Measurements from ENCODE around the gene ZNF335.

Gene ZNF335

DNA sequence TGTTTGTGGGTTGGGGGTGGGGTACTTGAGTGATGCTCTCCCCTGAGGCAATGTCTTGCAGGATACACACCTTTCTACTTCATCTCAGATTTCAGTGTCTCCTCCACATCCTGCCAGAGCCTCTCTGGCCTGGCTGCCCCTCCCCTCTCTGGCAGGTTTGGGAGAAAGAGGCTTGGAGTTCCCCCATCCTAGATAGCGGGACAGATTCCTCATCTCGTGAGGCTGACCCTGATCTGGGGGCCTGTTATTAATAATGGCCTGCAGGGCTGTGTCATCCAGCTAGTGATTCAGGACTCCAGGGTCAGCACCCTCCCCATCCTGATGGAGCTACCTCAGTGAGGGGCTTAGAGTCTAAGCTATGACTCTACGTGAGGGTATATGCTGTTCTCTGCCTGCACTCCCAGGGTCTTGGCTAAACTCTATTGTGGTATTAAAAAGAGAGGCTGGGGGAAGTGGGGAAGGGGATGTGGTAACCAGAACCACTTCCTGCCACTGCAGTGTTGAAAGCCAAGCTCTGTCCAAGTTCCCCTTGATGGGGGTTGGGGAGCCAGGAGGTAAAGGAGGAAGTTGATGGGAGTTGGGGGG is 33.0 kb upstream of the ZNF335 start:
- peak overlapping the region; percentile 68 for H3K27ac ChIP-seq (replicated peaks)
- TF ChIP-seq SPI1 (IDR thresholded peaks at IDR 0.05; ENCODE audit: borderline replicate concordance, low read depth) (peak; percentile 97), REST (IDR thresholded peaks at IDR 0.05; ENCODE audit: insufficient replicate concordance, low read depth) (peak; percentile 55), GABPA (IDR thresholded peaks at IDR 0.05; ENCODE audit: low read depth) (peak; percentile 67), POLR2AphosphoS5 (IDR thresholded peaks at IDR 0.05; ENCODE audit: low read depth) (peak; percentile 98), CTCF (IDR thresholded peaks at IDR 0.05; ENCODE audit: insufficient read depth, low read length) (no peak)
- peaks cover 12% of the 10 kb centered on the region for H3K27me3 ChIP-seq (ENCODE audit: insufficient read depth, poor library complexity, severe bottlenecking)
- peak; percentile 86 to 97 for DNase-seq (ENCODE audit: low read depth in 1 of 2, low spot score in 1 of 2)
- H3K4me3 ChIP-seq (replicated peaks; ENCODE audit: insufficient read depth, low read length), result no peak overlapping the region

DNA sequence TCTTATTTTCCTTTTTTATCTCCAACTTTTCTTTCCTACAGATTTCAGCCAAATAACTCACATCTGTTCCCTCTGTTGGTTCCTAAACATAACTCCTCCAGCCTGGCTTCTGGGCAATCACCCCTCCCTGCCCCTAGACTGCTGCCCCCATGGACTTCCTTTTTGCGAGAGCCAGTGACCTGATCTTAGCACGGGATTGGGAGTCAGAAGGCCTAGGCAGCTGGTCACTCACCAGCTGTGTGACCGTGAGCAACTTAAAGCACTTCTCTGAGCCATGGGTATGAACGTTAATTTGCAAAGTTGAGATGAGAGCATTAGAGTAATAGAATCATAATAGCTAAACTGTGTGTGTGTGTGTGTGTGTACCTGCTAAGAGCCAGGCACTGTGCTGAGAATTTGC is 32.2 kb upstream of the ZNF335 start:
- peak; percentile 26 to 60 for DNase-seq (ENCODE audit: low read depth in 1 of 2, low spot score in 1 of 2)
- Histone ChIP-seq H3K27me3 (ENCODE audit: insufficient read depth, poor library complexity, severe bottlenecking) (peaks cover 7% of the 10 kb centered on the region), H3K27ac (replicated peaks) (peak overlapping the region; percentile 68), H3K4me3 (replicated peaks; ENCODE audit: insufficient read depth, low read length) (no peak overlapping the region)
- TF ChIP-seq GABPA (IDR thresholded peaks at IDR 0.05; ENCODE audit: low read depth), result no peak
- no peak for TF ChIP-seq SPI1 (IDR thresholded peaks at IDR 0.05; ENCODE audit: borderline replicate concordance, low read depth)
- no peak for TF ChIP-seq REST (IDR thresholded peaks at IDR 0.05; ENCODE audit: insufficient replicate concordance, low read depth)
- TF ChIP-seq POLR2AphosphoS5 (IDR thresholded peaks at IDR 0.05; ENCODE audit: low read depth), result no peak
- TF ChIP-seq CTCF (IDR thresholded peaks at IDR 0.05; ENCODE audit: insufficient read depth, low read length), result no peak

DNA sequence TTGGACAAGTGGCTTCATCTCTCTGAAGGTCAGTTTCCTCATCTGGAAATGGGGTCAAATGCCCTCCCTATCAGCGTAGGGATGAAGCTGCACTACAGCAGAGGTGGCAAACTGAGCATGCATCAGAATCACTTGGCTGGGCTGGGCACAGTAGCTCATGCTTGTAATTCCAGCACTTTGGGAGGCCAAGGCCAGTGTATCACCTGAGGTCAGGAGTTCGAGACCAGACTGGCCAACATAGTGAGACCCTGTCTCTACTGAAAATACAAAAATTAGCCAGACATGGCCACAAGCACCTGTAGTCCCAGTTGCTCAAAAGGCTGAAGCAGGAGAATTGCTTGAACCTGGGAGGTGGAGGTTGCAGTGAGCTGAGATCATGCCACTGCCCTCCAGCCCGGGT is 30.0 kb upstream of the ZNF335 start:
- no peak for DNase-seq (ENCODE audit: low read depth in 1 of 2, low spot score in 1 of 2)
- no peak overlapping the region for H3K4me3 ChIP-seq (replicated peaks; ENCODE audit: insufficient read depth, low read length)
- no peak overlapping the region for H3K27ac ChIP-seq (replicated peaks)
- H3K27me3 ChIP-seq (ENCODE audit: insufficient read depth, poor library complexity, severe bottlenecking), result peaks cover 4% of the 10 kb centered on the region
- no peak for TF ChIP-seq POLR2AphosphoS5 (IDR thresholded peaks at IDR 0.05; ENCODE audit: low read depth)

DNA sequence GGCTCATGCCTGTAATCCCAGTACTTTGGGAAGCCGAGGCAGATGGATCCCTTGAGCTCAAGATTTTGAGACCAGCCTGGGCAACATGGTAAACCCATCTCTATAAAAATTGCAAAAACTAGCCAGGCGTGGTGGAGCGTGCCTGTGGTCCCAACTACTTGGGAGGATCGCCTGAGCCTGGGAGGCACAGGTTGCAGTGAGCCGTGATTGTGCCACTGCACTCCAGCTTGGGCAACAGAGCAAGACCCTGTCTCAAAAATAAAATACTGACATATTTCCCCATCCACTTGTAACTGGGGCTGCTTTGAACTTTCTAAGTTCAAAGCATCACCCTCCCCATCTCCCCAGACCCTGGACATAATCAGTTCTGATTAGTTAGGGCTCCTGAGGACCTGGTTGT is 29.5 kb upstream of the ZNF335 start:
- no peak overlapping the region for H3K27ac ChIP-seq (replicated peaks)
- DNase-seq (ENCODE audit: low read depth in 1 of 2, low spot score in 1 of 2), result no peak
- no peak overlapping the region for H3K4me3 ChIP-seq (replicated peaks; ENCODE audit: insufficient read depth, low read length)
- TF ChIP-seq REST (IDR thresholded peaks at IDR 0.05; ENCODE audit: insufficient replicate concordance, low read depth), result no peak
- no peak for TF ChIP-seq POLR2AphosphoS5 (IDR thresholded peaks at IDR 0.05; ENCODE audit: low read depth)
- no peak for TF ChIP-seq GABPA (IDR thresholded peaks at IDR 0.05; ENCODE audit: low read depth)
- no peak for TF ChIP-seq SPI1 (IDR thresholded peaks at IDR 0.05; ENCODE audit: borderline replicate concordance, low read depth)
- no peak for TF ChIP-seq CTCF (IDR thresholded peaks at IDR 0.05; ENCODE audit: insufficient read depth, low read length)
- H3K27me3 ChIP-seq (ENCODE audit: insufficient read depth, poor library complexity, severe bottlenecking), result peaks cover 4% of the 10 kb centered on the region
